ENCODE results near the gene ARPC4. TPM values are rescaled to one million over a fixed set of nuclear protein-coding genes. Genes with fewer than 3 reads are reported as not detected.
A peak's percentile ranks its signal among the peaks of the same experiment; 100 is the strongest.

The ARPC4 gene
- 100 to 1,000 TPM; 111 to 165 (median 135) TPM for total RNA-seq

GRCh38 chr3:9792405-9793160 is at the start of gene ARPC4, which contains the start of gene TADA3:
Gene ARPC4, plus strand, starts transcription at chr3:9793082. Its CDS starts 40 bp downstream, at chr3:9793122.
Gene TADA3, minus strand, starts transcription at chr3:9792473. Its CDS starts 1,007 bp downstream, at chr3:9791466.
- TF ChIP-seq POLR2A (IDR thresholded peaks at IDR 0.05) (peak; percentile 44 to 59), CTCF (IDR thresholded peaks at IDR 0.05) (peak in 3 of 6 experiments; percentile 33 to 44 (median 38))
- H3K27ac ChIP-seq: peak within 1 kb of the TSS; percentile 94 to 97 (median 96)
- peak within 1 kb of the TSS; percentile 81 to 94 (median 89) for H3K4me3 ChIP-seq
- H3K27me3 ChIP-seq: no peaks in the 10 kb centered on the region
- H3K36me3 ChIP-seq: peaks cover 0 to 48% (median 0%) of the 10 kb centered on the region in 3 donors
- peaks cover 0 to 31% (median 13%) of the 10 kb centered on the region in 4 donors for H3K4me1 ChIP-seq
- DNase-seq: peak; percentile 95 to 97 (median 95)
- H3K9me3 ChIP-seq: no peaks in the 10 kb centered on the region

GRCh38 chr3:9743548-9743947 is 49.3 kb upstream of the ARPC4 start:
- Histone ChIP-seq H3K36me3 (peaks cover 0 to 99% (median 8%) of the 10 kb centered on the region in 3 donors), H3K27me3 (no peaks in the 10 kb centered on the region), H3K27ac (no peak overlapping the region), H3K4me1 (no peaks in the 10 kb centered on the region), H3K9me3 (no peaks in the 10 kb centered on the region), H3K4me3 (no peak overlapping the region)
- TF ChIP-seq POLR2A (IDR thresholded peaks at IDR 0.05) (no peak), CTCF (IDR thresholded peaks at IDR 0.05) (no peak)
- no peak for DNase-seq

- no peaks in the 10 kb centered on the region for H3K27me3 ChIP-seq
- peaks cover 0 to 5% (median 2%) of the 10 kb centered on the region in 4 donors for H3K4me1 ChIP-seq
- TF ChIP-seq CTCF (IDR thresholded peaks at IDR 0.05) (no peak), POLR2A (IDR thresholded peaks at IDR 0.05) (no peak)
- H3K9me3 ChIP-seq: no peaks in the 10 kb centered on the region
- no peak overlapping the region for H3K27ac ChIP-seq
- no peak for DNase-seq
- H3K4me3 ChIP-seq: no peak overlapping the region
- H3K36me3 ChIP-seq: peaks cover 0 to 93% (median 8%) of the 10 kb centered on the region in 3 donors
These were observed 48.7 kb upstream of the ARPC4 start for GRCh38 chr3:9744162-9744561.

- H3K36me3 ChIP-seq: peaks cover 0 to 79% (median 7%) of the 10 kb centered on the region in 3 donors
These were observed 47.4 kb upstream of the ARPC4 start for GRCh38 chr3:9745521-9745920.

GRCh38 chr3:9746330-9746729 is 46.6 kb upstream of the ARPC4 start:
- no peak for DNase-seq
- H3K4me1 ChIP-seq: peaks cover 3 to 12% (median 10%) of the 10 kb centered on the region in 4 donors
- peaks cover 0 to 71% (median 3%) of the 10 kb centered on the region in 3 donors for H3K36me3 ChIP-seq
- H3K27ac ChIP-seq: no peak overlapping the region
- H3K4me3 ChIP-seq: no peak overlapping the region
- no peaks in the 10 kb centered on the region for H3K9me3 ChIP-seq
- TF ChIP-seq POLR2A (IDR thresholded peaks at IDR 0.05): no peak
- TF ChIP-seq CTCF (IDR thresholded peaks at IDR 0.05): no peak
- H3K27me3 ChIP-seq: no peaks in the 10 kb centered on the region

More at GRCh38 chr3:9745521-9745920, 47.4 kb upstream of the ARPC4 start:
- H3K4me3 ChIP-seq: no peak overlapping the region
- peaks cover 3 to 6% (median 4%) of the 10 kb centered on the region in 4 donors for H3K4me1 ChIP-seq
- no peaks in the 10 kb centered on the region for H3K27me3 ChIP-seq
- no peaks in the 10 kb centered on the region for H3K9me3 ChIP-seq
- no peak for DNase-seq
- no peak for TF ChIP-seq CTCF (IDR thresholded peaks at IDR 0.05)
- no peak for TF ChIP-seq POLR2A (IDR thresholded peaks at IDR 0.05)
- H3K27ac ChIP-seq: no peak overlapping the region

Measured in Peyer's patch (tissue), 4 donors.